Cerebellar cortex (tissue), 1 donor: ENCODE measurements around the gene DHRS13.

Experiments
- DNase-seq: peaks from one replicate; pipeline ENCODE4 v3.0.0-alpha.2; 2015; ENCODE audit warnings: low spot score

Gene DHRS13

GRCh38 chr17:28902819-28903545, at the start of gene DHRS13:
TSS of gene DHRS13 (minus strand) at chr17:28903079. CDS start at chr17:28902944, 135 bp downstream.
- DNase-seq, result peak; percentile 91

GRCh38 chr17:28951991-28952975, 49.4 kb upstream of the DHRS13 start:
- DNase-seq, result peak; percentile 100

GRCh38 chr17:28951428-28951990, 48.6 kb upstream of the DHRS13 start, which contains the start of gene PHF12:
TSS of gene PHF12 (minus strand) at chr17:28951518. CDS start at chr17:28950960, 558 bp downstream.
- DNase-seq, result peak; percentile 100

GRCh38 chr17:28950752-28951427, 48.0 kb upstream of the DHRS13 start:
- no peak for DNase-seq

- peak; percentile 42 for DNase-seq
Observed at GRCh38 chr17:28950017-28950751, 47.3 kb upstream of the DHRS13 start.

- peak; percentile 59 for DNase-seq
Observed at GRCh38 chr17:28949185-28950016, 46.5 kb upstream of the DHRS13 start.

- no peak for DNase-seq
Observed at GRCh38 chr17:28948873-28949184, 46.0 kb upstream of the DHRS13 start.

- DNase-seq, result no peak
Observed at GRCh38 chr17:28948342-28948741, 45.5 kb upstream of the DHRS13 start.

- no peak for DNase-seq
Observed at GRCh38 chr17:28947639-28948038, 44.8 kb upstream of the DHRS13 start.

- DNase-seq, result no peak
Observed at GRCh38 chr17:28946239-28946638, 43.4 kb upstream of the DHRS13 start.

GRCh38 chr17:28944862-28945741, 42.2 kb upstream of the DHRS13 start:
- peak; percentile 71 for DNase-seq

GRCh38 chr17:28944343-28944742, 41.5 kb upstream of the DHRS13 start:
- no peak for DNase-seq

GRCh38 chr17:28942925-28943324, 40.0 kb upstream of the DHRS13 start:
- no peak for DNase-seq

- no peak for DNase-seq
Observed at GRCh38 chr17:28941251-28941650, 38.4 kb upstream of the DHRS13 start.

- DNase-seq, result no peak
Observed at GRCh38 chr17:28940675-28941074, 37.8 kb upstream of the DHRS13 start.

- no peak for DNase-seq
Observed at GRCh38 chr17:28940142-28940541, 37.3 kb upstream of the DHRS13 start.

- no peak for DNase-seq
Observed at GRCh38 chr17:28938552-28938951, 35.7 kb upstream of the DHRS13 start.

GRCh38 chr17:28937044-28937729, 34.3 kb upstream of the DHRS13 start:
- DNase-seq, result no peak
